K562 (cell line): ENCODE measurements around the gene RANBP3. TPM values are rescaled to one million over a fixed set of nuclear protein-coding genes. Genes with fewer than 3 reads are reported as not detected.

ENCODE experiments used
- ATAC-seq: fragments of 200-7000 bp; cut with Tn5 transposase; 3 replicates; pipeline ENCODE4 v1.9.1; 2020; ENCODE audit warnings: moderate library complexity
- BruUV-seq: library from RNA; stranded (reverse); fragments of 400-500 nt; replicated peaks from 2 replicates; lab custom pipeline; 2021; lab: Mats Ljungman, UMichigan
- CTCF ChIA-PET: fragments of 300-600 bp; formaldehyde crosslinking; extraction: SDS; loops from one replicate; lab custom pipeline; 2021; ENCODE audit warnings: low intra/inter-chr PET ratio; lab: Yijun Ruan, JAX
- POLR2A ChIA-PET: fragments of 300-600, 350-650 bp; sonication (Branson Sonifier 250); formaldehyde crosslinking; extraction: SDS; loops from one replicate; lab custom pipeline; 2021; ENCODE audit warnings: antibody characterized with exemption, inconsistent platforms; lab: Yijun Ruan, JAX
- DNase-seq, 4 experiments: peaks; one replicate each; pipeline versions ENCODE4 v3.0.0 to v3.0.0-alpha.2; 2011 to 2018; ENCODE audit warnings: low spot score in 3 of 4, mixed read lengths in 3 of 4; ENCODE audit errors: extremely low read depth in 1 of 4
- FAIRE-seq: peaks from 2 replicates; lab custom pipeline; 2011; peaks lifted over from hg19 to GRCh38; lab: Jason Lieb, UNC
- H2AFZ ChIP-seq: 2 replicates; pipeline ENCODE4 v1.6.0; 2011; ENCODE audit warnings: low read depth, low read length, control low read depth, inconsistent platforms
- H3K27ac ChIP-seq: fragments of 200-600 bp; 3 replicates; pipeline ENCODE4 v1.8.0; 2011; ENCODE audit warnings: low read depth, mild to moderate bottlenecking, control low read depth, inconsistent platforms, low read length, moderate library complexity, mixed read lengths; ENCODE audit errors: extremely low read depth
- H3K27me3 ChIP-seq, 2 experiments: fragments of 300-600 bp in 1 of 2; 2 replicates in 1 of 2; 3 replicates in 1 of 2; pipeline versions ENCODE4 v1.6.0 to v1.8.0; 2011; ENCODE audit warnings: inconsistent platforms in 2 of 2, low read length in 2 of 2, mild to moderate bottlenecking in 1 of 2, mixed read lengths in 1 of 2, moderate library complexity in 1 of 2; ENCODE audit not compliant: control insufficient read depth in 2 of 2, insufficient read depth in 2 of 2
- H3K36me3 ChIP-seq: fragments of 300-600 bp; 3 replicates; pipeline ENCODE4 v1.8.0; 2011; ENCODE audit warnings: mild to moderate bottlenecking, low read length, inconsistent platforms; ENCODE audit not compliant: control insufficient read depth, insufficient read depth
- H3K4me1 ChIP-seq, 2 experiments: fragments of 200-600 bp in 1 of 2; replicated peaks in 1 of 2; 2 replicates in 1 of 2; 3 replicates in 1 of 2; pipeline versions ENCODE4 v1.5.1 to v1.8.0; 2011; ENCODE audit warnings: inconsistent platforms in 2 of 2, low read length in 2 of 2, mild to moderate bottlenecking in 1 of 2, mixed read lengths in 1 of 2, moderate library complexity in 1 of 2; ENCODE audit not compliant: control insufficient read depth in 2 of 2, insufficient read depth in 2 of 2
- H3K4me2 ChIP-seq: 2 replicates; pipeline ENCODE4 v1.6.1; 2011; ENCODE audit warnings: low read length, control low read depth, inconsistent platforms, mixed read lengths; ENCODE audit not compliant: insufficient read depth
- H3K4me3 ChIP-seq: fragments of 200-600 bp; sonication (generic), shearing (Covaris generic); 2 replicates; pipeline ENCODE4 v1.5.1; 2016; ENCODE audit warnings: control low read depth, inconsistent platforms
- H3K79me2 ChIP-seq: fragments of 200-600 bp; 3 replicates; pipeline ENCODE4 v1.8.0; 2011; ENCODE audit warnings: low read length, inconsistent platforms; ENCODE audit not compliant: control insufficient read depth, insufficient read depth
- H3K9ac ChIP-seq, 2 experiments: 2 replicates each; pipeline versions ENCODE4 v1.6.0 to v1.6.1; 2011; ENCODE audit warnings: low read depth in 2 of 2, low read length in 2 of 2, control low read depth in 1 of 2, inconsistent platforms in 1 of 2, mild to moderate bottlenecking in 1 of 2, mixed read lengths in 1 of 2; ENCODE audit not compliant: insufficient read depth in 1 of 2
- H3K9me1 ChIP-seq: one replicate; pipeline ENCODE4 v1.6.0; 2011; ENCODE audit warnings: inconsistent platforms, mild to moderate bottlenecking, low read length, moderate library complexity; ENCODE audit not compliant: control insufficient read depth, insufficient read depth
- H3K9me3 ChIP-seq: replicated peaks from 2 replicates; pipeline ENCODE4 v1.5.1; 2011; ENCODE audit warnings: low read depth, low read length, inconsistent platforms; ENCODE audit not compliant: control insufficient read depth, insufficient read depth
- H4K20me1 ChIP-seq: replicated peaks from 2 replicates; pipeline ENCODE4 v1.6.1; 2011; ENCODE audit warnings: low read length, inconsistent platforms, mixed read lengths; ENCODE audit not compliant: control insufficient read depth, insufficient read depth
- ARNT ChIP-seq, 2 experiments: fragments of 450-650 bp; IDR thresholded peaks; 2 replicates each; pipeline ENCODE4 v1.6.1; 2016; ENCODE audit warnings: mild to moderate bottlenecking in 1 of 2
- BCOR ChIP-seq: fragments of 450-650 bp; IDR thresholded peaks from 2 replicates; pipeline ENCODE4 v1.6.1; 2016
- ELF1 ChIP-seq: fragments of 200-800 bp; sonication (Bioruptor generic); IDR thresholded peaks from 2 replicates; pipeline ENCODE4 v1.6.1; 2016; ENCODE audit warnings: missing genetic modification characterization, missing compliant biosample characterization
- STAG1 ChIP-seq: sonication (generic); formaldehyde crosslinking; IDR thresholded peaks from 2 replicates; pipeline ENCODE4 v1.5.0; 2020; ENCODE audit warnings: missing genetic modification reagents, borderline replicate concordance
- ZNF175 ChIP-seq: fragments of 200-800 bp; sonication (Bioruptor generic); IDR thresholded peaks from 2 replicates; pipeline ENCODE4 v1.6.1; 2016; ENCODE audit warnings: low read depth, mild to moderate bottlenecking, missing genetic modification characterization, missing compliant biosample characterization
- ZNF274 ChIP-seq: IDR thresholded peaks from 2 replicates; pipeline ENCODE4 v1.6.1; 2011; ENCODE audit warnings: low read depth, mild to moderate bottlenecking, low read length, moderate library complexity, borderline replicate concordance
- WGBS: fragments of 100-300 bp; shearing (Covaris generic); methylation state at CpG from one replicate; pipeline ENCODE4 v1.1.6; 2016; ENCODE audit warnings: low coverage, mixed read lengths; ENCODE audit not compliant: insufficient coverage; ENCODE audit errors: missing lambda C conversion rate; 5-methylcytosine and 5-hydroxymethylcytosine counted together
- in situ Hi-C: fragments of 300-500 bp; cut with MboI; formaldehyde crosslinking; loops from 4 replicates; pipeline ENCODE4 v1.15.0; 2018; ENCODE audit warnings: inconsistent platforms, mixed read lengths
- intact Hi-C: fragments of 100-400 bp; cut with micrococcal nuclease; formaldehyde crosslinking; loops from 2 replicates; pipeline ENCODE4 v1.14.2; 2022
- polyA plus RNA-seq, 8 experiments: library from polyadenylated mRNA; depleted of rRNA in 4 of 8; stranded (reverse) in 5 of 8; unstranded in 3 of 8; fragments of >200 nt; fragmentation: Nextera tagmentation in 2 of 8; fragmentation: Illumina TruSeq in 1 of 8; extraction: Ambion mirVana in 2 of 8; extraction: Trizol in 1 of 8; gene quantifications; 2 replicates each; pipeline versions ENCODE4 v1.2.1 to v1.2.3, GENCODE V29; 2011 to 2014; ENCODE audit warnings: inconsistent platforms in 1 of 8, missing spikeins in 1 of 8
- total RNA-seq, 7 experiments: library from RNA; depleted of rRNA in 6 of 7; stranded (reverse); fragments of >200 nt in 6 of 7; fragmentation: Illumina TruSeq in 2 of 7; extraction: Trizol in 2 of 7; gene quantifications; 2 replicates each; pipeline versions ENCODE4 v1.2.1 to v1.2.3, GENCODE V29; 2011 to 2021; ENCODE audit warnings: low replicate concordance in 1 of 7
- TF ChIP-seq, protein P1 (sequence below): fragments of 200-600 bp; sonication (generic); IDR thresholded peaks from one replicate; pipeline ENCODE4 v1.6.1; 2012; ENCODE audit warnings: mild to moderate bottlenecking, low read depth, low read length, inconsistent platforms

Gene RANBP3
- total and polyA plus RNA-seq, 9 of the 15 experiments (the other 6 are each of a cell fraction or from before 2014, with no cell fraction given) = 0.90 to 95.1 (median 63.2) TPM

DNA sequence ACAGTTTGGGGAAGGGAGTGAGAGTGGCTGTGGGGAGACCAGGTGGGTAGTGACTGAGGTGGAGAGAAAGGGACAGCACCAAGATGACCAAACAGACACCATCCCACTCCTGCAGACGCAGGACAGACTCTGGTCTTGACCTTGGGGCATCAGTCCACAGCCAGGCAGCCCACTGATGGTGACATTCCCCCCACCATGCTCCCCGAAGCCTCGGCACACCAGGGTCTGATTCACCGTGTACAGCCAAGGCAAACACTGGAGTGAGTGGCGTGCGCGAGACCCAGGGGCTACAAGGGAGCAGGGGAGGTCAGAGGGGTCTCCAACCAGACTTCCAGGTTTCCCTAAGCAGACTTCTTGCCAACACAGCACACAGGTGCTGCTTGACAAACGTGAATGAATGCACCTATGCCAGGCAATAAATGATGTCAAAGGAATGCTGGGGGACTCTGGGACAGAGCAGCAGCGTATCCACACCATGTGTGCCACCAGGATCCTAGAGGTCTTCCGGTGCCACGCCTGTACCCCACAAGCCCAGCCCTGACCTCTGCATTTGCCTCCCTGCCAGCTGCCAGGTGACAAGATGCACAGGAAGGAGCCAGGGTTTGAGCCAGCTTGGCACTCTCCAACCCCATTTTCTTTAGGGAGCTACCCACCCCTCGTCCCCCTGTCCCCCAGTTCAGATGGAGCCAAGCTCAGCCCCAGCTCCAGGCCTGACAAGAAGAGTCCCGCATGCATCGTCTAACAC lies 18.5 kb downstream of the RANBP3 start:
- intact Hi-C loops = no loop called here

More for the DNA sequence above, 18.5 kb downstream of the RANBP3 start:
- Histone ChIP-seq H3K4me1 (peaks cover 25 to 48% of the 10 kb centered on the region in 2 experiments), H3K36me3 (peaks cover 21% of the 10 kb centered on the region; the same call in 2 of the 3 replicates), H3K27ac (no peak overlapping the region), H3K79me2 (peaks cover 96% of the 10 kb centered on the region), H3K4me2 (no peak overlapping the region), H2AFZ (no peak overlapping the region), H3K4me3 (no peak overlapping the region), H3K9me1 (peaks cover 10% of the 10 kb centered on the region), H3K9me3 (no peaks in the 10 kb centered on the region), H4K20me1 (peaks cover 70% of the 10 kb centered on the region), H3K27me3 (no peaks in the 10 kb centered on the region), H3K9ac (peak overlapping the region in 1 of 2 experiments; percentile 36; a peak in 1 of 4 replicates)
- no peak for FAIRE-seq
- 90% methylated on average over 14 of the region's 14 CpGs for WGBS
- no TSS peak for BruUV-seq
- ATAC-seq = no peak
- POLR2A ChIA-PET = interaction anchor here (0.7 to 1.7 kb wide), 5 partner anchors 9 to 19 kb away, joined by 3 to 8 read pairs (median 3); partner anchors contain the start of gene RANBP3
- in situ Hi-C loops = no loop called here
- DNase-seq = no peak
- CTCF ChIA-PET = no interaction called here
- TF ChIP-seq ELF1 (tag) = no peak
- no peak for TF ChIP-seq ZNF274
- TF ChIP-seq, protein P1, sequence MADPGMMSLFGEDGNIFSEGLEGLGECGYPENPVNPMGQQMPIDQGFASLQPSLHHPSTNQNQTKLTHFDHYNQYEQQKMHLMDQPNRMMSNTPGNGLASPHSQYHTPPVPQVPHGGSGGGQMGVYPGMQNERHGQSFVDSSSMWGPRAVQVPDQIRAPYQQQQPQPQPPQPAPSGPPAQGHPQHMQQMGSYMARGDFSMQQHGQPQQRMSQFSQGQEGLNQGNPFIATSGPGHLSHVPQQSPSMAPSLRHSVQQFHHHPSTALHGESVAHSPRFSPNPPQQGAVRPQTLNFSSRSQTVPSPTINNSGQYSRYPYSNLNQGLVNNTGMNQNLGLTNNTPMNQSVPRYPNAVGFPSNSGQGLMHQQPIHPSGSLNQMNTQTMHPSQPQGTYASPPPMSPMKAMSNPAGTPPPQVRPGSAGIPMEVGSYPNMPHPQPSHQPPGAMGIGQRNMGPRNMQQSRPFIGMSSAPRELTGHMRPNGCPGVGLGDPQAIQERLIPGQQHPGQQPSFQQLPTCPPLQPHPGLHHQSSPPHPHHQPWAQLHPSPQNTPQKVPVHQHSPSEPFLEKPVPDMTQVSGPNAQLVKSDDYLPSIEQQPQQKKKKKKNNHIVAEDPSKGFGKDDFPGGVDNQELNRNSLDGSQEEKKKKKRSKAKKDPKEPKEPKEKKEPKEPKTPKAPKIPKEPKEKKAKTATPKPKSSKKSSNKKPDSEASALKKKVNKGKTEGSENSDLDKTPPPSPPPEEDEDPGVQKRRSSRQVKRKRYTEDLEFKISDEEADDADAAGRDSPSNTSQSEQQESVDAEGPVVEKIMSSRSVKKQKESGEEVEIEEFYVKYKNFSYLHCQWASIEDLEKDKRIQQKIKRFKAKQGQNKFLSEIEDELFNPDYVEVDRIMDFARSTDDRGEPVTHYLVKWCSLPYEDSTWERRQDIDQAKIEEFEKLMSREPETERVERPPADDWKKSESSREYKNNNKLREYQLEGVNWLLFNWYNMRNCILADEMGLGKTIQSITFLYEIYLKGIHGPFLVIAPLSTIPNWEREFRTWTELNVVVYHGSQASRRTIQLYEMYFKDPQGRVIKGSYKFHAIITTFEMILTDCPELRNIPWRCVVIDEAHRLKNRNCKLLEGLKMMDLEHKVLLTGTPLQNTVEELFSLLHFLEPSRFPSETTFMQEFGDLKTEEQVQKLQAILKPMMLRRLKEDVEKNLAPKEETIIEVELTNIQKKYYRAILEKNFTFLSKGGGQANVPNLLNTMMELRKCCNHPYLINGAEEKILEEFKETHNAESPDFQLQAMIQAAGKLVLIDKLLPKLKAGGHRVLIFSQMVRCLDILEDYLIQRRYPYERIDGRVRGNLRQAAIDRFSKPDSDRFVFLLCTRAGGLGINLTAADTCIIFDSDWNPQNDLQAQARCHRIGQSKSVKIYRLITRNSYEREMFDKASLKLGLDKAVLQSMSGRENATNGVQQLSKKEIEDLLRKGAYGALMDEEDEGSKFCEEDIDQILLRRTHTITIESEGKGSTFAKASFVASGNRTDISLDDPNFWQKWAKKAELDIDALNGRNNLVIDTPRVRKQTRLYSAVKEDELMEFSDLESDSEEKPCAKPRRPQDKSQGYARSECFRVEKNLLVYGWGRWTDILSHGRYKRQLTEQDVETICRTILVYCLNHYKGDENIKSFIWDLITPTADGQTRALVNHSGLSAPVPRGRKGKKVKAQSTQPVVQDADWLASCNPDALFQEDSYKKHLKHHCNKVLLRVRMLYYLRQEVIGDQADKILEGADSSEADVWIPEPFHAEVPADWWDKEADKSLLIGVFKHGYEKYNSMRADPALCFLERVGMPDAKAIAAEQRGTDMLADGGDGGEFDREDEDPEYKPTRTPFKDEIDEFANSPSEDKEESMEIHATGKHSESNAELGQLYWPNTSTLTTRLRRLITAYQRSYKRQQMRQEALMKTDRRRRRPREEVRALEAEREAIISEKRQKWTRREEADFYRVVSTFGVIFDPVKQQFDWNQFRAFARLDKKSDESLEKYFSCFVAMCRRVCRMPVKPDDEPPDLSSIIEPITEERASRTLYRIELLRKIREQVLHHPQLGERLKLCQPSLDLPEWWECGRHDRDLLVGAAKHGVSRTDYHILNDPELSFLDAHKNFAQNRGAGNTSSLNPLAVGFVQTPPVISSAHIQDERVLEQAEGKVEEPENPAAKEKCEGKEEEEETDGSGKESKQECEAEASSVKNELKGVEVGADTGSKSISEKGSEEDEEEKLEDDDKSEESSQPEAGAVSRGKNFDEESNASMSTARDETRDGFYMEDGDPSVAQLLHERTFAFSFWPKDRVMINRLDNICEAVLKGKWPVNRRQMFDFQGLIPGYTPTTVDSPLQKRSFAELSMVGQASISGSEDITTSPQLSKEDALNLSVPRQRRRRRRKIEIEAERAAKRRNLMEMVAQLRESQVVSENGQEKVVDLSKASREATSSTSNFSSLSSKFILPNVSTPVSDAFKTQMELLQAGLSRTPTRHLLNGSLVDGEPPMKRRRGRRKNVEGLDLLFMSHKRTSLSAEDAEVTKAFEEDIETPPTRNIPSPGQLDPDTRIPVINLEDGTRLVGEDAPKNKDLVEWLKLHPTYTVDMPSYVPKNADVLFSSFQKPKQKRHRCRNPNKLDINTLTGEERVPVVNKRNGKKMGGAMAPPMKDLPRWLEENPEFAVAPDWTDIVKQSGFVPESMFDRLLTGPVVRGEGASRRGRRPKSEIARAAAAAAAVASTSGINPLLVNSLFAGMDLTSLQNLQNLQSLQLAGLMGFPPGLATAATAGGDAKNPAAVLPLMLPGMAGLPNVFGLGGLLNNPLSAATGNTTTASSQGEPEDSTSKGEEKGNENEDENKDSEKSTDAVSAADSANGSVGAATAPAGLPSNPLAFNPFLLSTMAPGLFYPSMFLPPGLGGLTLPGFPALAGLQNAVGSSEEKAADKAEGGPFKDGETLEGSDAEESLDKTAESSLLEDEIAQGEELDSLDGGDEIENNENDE = no peak
- no peak for TF ChIP-seq ARNT (IDR thresholded peaks at IDR 0.05)
- no peak for TF ChIP-seq STAG1 (CRISPR knock-in tag)
- no peak for TF ChIP-seq ZNF175
- TF ChIP-seq BCOR = no peak
